GM20431 (cell line): ENCODE results near the gene CTBP2.

Experiments used
- in situ Hi-C: fragments of 300-500 bp; cut with MseI, MboI; formaldehyde crosslinking; loops from one replicate; pipeline ENCODE4 v1.15.0; 2020; ENCODE audit warnings: low sequenced_read_pairs; ENCODE audit not compliant: unreplicated experiment

CTBP2 gene

DNA sequence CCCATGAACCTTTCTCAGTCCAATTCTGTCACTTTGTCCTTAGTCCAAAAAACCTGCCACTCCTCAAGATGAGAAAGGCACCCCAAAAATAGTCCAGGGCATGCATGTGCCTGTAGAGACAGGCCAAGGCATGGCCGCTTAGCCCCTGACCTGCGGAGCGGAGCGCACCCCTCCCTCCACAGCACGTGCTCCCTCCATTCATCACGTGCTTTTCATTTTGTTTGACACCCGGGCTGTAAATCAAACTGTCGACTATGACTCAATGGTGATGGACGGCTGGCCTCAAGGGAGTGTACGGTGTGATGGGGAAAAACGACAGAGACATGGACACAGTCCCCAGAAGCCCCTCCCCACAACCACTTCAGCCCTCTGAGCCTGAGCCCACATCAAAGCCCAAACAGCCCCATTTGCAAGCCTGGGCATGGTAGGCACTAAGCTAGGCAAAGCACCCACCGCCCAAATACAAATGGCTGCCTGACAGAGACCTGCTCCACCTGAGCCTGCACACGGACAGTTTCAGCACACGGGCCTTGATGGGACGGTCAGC, 127.8 kb downstream of the CTBP2 start:
- in situ Hi-C loops = no loop called here

GRCh38 chr10:125030567-125031197, 129.7 kb downstream of the CTBP2 start:
- in situ Hi-C loops = no loop called here

DNA sequence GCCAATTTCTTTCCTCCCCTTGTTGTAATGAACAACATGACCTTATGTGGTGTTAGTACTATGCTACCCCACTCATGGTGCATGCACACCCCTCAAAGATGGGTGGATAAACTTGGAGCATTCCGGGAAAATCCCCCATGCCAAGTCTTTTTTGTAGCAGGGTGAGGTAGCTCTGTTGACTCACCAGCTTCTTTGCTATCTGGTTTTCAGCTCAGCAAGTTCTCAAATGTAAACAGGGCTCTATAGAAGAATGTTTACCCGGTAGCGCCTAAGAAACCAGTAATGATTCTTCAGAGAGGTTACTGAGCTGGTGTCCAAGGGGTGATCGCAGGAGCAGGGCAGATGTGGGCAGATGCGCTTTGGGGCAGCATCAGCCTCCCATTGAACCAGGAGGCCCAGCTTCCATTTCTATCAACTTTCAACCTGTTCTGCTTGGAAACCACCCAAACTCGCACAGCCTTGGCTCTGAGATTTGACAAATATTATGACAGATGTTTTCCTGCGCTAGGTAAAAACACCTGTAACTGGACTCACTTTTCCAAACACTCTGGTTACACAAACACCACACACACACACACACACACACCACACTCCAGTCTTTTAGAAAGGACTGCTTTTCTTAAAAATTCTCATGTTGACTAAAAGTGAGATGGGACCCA, 130.7 kb downstream of the CTBP2 start:
- in situ Hi-C loops = no loop called here

DNA sequence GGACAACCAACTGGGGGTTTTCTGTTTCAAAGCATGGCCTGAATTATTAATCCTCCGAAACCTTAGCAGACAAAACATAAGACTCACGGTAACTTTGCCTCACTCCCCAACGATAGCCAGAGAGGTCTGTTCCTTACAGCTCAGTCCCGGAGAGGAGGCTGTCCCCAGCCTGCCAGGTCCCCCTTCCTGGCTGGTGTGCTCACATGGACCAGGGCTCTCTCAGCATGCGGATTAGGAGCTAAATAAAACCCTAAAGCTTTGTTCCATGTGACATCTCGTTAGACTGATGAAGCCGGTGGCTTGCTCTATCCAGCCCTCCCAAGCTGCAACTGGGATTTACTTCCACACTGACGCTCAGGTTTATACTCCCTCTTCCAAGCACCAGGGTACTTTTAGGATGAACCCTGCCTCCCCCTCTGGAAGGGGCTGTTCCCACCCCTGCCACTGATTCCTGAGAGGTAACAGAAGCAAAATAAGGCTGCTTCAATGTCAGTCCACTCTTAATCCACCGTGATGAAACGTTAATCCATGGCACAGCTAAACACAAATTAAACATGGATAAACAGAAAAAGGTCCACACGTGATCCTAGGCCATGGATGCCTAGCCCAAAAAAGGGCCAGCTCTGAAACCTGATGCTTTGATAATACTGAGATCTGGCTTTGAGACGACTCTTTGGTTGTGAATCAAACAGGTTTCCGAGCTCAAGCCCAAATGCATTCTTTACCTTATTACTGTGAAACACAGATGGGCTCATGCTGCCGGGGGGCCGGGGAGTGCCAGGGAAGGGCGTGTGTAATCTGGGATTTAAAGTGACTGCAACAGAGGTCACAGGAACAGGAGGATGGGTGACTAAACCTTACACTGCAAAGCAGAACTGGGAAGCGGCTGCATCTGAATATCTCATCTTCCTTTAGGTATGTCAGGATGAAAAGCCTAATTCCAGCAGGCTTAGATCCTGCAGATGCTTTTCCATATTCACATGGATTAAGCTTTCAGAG, 132.2 kb downstream of the CTBP2 start:
- in situ Hi-C loops = no loop called here

DNA sequence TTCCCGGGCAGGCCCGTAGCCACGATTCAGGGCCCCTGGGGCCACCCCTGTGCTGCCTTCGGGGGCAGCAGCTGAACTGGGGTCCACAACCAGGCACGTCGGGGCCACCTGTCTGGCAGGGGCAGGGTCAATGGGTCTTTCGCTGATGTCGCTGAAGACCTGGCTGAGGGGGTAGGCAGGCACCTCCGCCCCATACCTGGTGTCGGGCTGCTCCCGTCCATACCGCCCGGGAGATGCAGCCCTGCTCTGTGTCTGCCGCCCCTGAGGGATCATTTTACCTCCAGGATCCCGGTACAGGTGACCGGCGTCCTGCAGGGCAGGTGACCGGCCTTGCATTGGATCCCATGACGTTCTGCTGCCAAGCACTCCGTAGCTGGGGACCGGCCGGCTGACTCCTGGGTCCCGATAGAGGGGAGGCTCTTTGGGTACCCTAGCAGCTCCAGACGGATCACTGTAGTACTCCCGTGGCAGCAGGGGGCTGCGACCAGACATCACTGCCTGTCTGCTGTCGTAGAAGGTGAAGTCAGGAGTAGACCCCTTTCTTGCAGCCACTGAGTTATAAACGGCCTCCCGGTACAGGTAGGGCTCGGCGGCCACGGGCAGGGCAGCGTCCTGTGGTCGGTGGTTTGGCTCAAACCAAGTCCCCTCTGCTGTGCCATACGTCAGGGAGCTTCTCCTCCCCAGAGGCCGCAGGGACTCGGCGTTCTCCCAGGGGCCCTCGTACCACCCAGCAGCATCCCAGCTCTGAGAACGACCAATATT, 133.2 kb downstream of the CTBP2 start:
- in situ Hi-C loops = no loop called here

DNA sequence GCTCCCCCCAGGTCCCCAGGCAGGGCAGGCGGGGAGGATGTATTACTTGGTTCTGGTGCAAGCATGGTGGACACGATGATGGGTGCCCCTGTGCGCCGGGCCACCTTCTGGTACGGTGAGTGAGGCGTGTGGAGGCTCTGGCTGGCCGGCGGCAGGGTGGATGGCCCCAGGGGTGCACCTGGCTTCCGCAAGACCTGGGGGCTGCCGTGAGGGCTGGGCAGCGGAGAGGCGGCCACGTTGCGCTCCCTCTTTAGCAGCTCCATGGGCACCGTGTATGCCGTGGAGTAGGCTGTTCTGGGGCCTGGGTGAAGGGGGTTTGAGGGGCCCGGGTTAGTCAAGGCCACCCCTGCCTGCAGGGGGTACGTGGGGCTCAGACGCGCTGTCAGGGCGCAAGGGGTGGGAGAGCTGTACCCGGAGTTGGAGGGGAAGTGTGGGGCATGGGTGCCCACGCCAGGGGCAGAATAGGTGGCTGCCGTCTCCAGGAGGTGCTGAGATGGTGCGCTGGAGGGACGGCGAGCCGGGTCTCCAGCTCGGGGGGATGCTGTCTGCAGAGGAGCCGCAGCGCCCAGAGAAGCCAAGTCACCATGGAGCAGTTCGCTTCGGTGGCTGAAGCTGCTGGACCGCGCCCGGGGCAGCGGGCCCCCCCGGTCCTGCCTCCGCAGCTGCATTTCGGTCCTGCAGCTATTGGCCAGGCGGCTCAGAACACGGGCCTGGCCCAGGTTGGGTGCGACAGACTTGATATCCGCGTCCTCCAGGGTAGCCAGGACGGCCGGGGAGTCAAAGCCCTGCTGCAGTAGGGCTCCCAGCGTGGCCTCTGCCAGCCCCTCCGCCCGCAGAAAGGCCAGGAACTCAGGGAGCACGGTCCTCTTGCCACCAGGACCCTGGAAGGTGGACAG, 134.1 kb downstream of the CTBP2 start:
- in situ Hi-C loops = no loop called here

- in situ Hi-C loops = no loop called here
Measured at GRCh38 chr10:125025341-125025740, 135.0 kb downstream of the CTBP2 start.

DNA sequence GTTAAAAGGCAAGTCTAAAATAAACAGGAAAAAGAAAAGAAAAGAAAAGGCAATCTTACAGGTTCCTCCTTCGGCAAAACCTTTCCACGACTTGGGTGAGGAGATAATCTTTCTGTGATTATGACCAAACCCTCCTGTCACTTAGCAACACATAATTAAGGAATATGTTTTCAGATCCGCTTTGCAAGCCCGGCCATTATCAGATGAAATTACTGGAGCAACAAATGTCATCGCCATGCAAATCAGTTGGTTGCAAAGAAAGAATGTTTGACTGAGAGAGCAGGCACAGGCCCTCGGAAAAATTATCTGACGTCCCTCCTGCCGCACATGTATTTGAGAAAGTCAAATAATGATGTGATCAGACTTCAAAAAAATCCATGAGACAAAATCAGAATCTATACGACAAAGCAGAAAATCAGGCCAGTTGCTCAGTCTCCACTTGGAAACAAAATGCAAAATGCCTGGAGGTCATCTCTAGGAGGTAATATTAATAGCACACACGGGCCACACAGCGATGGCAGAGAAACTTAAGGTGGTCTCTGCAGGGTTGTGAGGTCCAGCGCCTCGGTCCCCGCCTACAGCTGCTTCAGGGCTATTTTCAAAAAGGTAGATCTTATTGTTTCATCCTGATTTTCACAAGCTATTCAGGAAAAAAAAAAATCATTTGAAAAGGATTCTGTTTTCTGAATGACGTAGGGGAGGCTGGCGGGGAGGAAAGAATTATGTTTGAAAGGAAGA, 135.7 kb downstream of the CTBP2 start:
- in situ Hi-C loops = no loop called here

- in situ Hi-C loops = no loop called here
Measured at GRCh38 chr10:125023862-125024496, 136.4 kb downstream of the CTBP2 start.

DNA sequence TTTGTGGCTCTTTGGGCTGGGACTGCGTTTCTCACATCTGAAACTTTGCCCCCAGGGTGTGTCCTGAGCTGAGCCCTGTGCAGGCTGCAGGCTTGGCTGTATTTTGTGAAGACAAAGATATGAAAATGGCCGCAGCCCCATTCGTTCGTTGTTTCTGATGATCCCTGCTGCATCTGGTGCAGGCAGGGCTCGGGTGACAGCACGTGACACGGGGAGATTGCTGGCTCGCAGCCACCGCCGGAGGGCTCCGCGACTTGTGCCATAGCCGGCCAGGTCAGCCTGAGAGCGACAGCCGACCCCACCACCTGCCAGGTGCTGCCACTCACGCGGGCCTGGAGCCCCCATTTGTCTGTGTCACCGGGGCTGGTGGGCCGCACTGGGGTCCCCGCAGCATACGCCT, 137.1 kb downstream of the CTBP2 start:
- in situ Hi-C loops = no loop called here

- in situ Hi-C loops = no loop called here
Measured at GRCh38 chr10:125022671-125023070, 137.7 kb downstream of the CTBP2 start.

- in situ Hi-C loops = no loop called here
Measured at GRCh38 chr10:125021686-125022344, 138.5 kb downstream of the CTBP2 start.

DNA sequence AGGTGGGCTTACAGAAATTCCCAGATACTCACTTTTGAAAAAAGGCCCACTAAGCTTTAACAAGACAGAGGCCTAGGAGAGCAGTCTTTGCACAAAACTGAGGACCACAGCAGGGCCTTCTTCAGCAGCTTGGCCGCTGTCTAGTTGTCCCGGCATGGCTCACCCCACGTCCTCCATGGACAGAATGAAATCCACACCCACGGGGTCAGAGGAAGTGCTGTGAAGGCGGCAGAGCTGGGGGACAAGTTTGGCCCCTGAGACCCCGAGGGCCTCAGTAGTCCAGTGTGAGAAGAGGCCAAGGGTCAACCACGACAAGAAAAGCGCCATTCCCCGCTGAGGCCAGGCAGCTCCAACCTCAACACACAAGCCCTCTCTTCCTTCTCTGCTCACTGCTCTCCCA, 139.5 kb downstream of the CTBP2 start:
- in situ Hi-C loops = no loop called here

DNA sequence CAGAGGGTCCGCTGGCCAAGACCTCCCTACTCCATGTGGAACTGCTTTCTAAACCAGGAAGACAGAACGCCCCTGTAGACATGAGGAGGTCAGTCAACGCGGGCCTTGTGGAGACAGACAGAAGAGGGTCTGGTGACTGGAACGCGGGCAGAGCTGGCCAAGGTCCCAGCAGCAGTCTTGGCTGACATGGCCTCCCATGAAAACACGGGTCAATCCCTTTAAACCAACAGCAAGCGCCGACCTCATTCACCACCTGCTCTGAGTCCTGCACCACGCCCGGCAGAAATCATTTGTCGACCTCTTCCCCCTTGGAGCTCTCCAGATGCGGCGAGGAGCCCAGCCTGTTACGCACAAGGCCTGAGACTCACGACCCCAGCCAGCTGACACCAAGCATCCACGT, 140.0 kb downstream of the CTBP2 start:
- in situ Hi-C loops = no loop called here

DNA sequence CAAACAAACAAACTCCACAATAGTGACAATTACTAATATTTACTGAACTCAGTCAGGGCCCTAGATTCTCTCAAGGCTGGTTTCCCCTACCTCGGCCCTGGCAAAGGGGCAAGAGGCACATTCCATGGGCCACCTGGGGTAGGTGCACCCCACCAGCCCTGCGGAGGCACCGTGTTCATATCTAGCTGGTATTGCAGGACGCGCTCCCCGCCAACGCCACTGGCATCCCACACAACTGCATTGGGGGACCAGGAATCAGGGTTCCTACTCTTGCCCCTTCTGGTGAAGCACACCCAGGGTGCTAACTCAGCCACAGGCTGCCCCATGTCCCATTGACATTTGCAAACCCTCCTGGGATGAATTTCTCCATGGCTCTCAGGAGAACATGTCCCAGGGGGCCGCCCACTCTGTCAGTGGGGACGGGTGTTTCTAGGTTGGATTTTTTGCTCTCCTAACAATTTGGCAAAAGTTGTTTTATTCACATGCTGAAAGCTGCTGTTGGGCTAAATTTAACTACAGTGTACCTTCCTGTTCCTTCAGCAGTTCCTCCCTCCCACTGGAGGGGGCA, 141.7 kb downstream of the CTBP2 start:
- in situ Hi-C loops = no loop called here

DNA sequence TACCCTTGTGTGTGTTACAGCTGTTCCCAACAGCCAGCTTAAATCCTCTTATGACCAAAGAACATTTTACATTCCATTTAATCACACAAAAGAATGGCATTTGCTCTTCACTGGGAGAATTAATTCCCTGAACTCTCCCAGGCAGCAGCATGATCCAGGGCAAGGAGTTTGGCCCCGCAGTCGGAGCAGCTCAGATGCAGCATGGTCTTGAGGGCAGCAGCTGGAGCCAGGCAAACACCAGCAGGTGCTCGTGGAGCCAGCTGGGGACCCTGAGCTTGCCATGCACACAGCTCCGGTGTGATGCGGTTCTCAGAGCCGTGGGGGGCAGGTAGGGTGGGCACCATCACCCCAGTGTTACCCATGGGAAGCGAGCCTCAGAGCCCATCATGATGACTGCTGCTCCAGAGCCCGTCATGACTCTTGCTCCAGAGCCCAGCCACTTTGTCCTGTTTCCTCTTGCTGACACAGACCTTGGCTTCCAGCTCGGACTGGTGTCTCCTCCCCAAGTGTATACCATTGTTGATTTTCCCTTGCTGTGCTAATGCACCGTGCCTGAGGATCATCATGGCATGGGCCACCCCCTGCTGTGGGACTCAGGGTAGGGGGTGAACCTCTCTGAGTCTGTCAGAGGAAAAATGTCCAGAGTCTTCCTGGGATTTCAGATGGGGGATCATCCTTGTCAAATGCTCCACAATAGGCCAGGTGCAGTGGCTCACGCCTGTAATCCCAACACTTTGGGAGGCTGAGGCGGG, 142.6 kb downstream of the CTBP2 start:
- in situ Hi-C loops = no loop called here
